PFSK-1 (cell line): ENCODE data around the gene SLC35G2.

Experiments
- POLR2AphosphoS5 ChIP-seq: IDR thresholded peaks from 2 replicates; pipeline ENCODE4 v1.6.1; 2012; ENCODE audit warnings: low read depth, mild to moderate bottlenecking, control low read depth, low read length, moderate library complexity
- TAF1 ChIP-seq: IDR thresholded peaks from 2 replicates; pipeline ENCODE4 v1.6.1; 2012; ENCODE audit warnings: low read length, control low read depth, borderline replicate concordance; ENCODE audit not compliant: insufficient read depth
- TF ChIP-seq, protein P1 (sequence below), 2 experiments: IDR thresholded peaks; 2 replicates each; pipeline versions ENCODE4 v1.6.1 to v1.8.0; 2011 to 2012; ENCODE audit warnings: low read depth in 2 of 2, low read length in 2 of 2, control low read depth in 1 of 2, inconsistent platforms in 1 of 2, mild to moderate bottlenecking in 1 of 2, moderate library complexity in 1 of 2; ENCODE audit not compliant: insufficient read depth in 1 of 2

GRCh38 chr3:136818191-136818768 lies 646 bp upstream of the SLC35G2 start:
- TF ChIP-seq, protein P1, sequence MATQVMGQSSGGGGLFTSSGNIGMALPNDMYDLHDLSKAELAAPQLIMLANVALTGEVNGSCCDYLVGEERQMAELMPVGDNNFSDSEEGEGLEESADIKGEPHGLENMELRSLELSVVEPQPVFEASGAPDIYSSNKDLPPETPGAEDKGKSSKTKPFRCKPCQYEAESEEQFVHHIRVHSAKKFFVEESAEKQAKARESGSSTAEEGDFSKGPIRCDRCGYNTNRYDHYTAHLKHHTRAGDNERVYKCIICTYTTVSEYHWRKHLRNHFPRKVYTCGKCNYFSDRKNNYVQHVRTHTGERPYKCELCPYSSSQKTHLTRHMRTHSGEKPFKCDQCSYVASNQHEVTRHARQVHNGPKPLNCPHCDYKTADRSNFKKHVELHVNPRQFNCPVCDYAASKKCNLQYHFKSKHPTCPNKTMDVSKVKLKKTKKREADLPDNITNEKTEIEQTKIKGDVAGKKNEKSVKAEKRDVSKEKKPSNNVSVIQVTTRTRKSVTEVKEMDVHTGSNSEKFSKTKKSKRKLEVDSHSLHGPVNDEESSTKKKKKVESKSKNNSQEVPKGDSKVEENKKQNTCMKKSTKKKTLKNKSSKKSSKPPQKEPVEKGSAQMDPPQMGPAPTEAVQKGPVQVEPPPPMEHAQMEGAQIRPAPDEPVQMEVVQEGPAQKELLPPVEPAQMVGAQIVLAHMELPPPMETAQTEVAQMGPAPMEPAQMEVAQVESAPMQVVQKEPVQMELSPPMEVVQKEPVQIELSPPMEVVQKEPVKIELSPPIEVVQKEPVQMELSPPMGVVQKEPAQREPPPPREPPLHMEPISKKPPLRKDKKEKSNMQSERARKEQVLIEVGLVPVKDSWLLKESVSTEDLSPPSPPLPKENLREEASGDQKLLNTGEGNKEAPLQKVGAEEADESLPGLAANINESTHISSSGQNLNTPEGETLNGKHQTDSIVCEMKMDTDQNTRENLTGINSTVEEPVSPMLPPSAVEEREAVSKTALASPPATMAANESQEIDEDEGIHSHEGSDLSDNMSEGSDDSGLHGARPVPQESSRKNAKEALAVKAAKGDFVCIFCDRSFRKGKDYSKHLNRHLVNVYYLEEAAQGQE (IDR thresholded peaks at IDR 0.05; ENCODE audit: insufficient read depth in 1 of 2, low read depth in 2 of 2, low read length in 2 of 2): 0 out of 4 replicates have a peak, but pooled peaks of 1 of the 2 experiments have one; percentile 33
- peak; percentile 74; the same call in 1 of the 2 replicates for TF ChIP-seq TAF1
- TF ChIP-seq POLR2AphosphoS5: peak; percentile 70
